ENCODE measurements around the gene GAN.

- TF ChIP-seq CTCF (IDR thresholded peaks at IDR 0.05) = no peak
- TF ChIP-seq POLR2A (IDR thresholded peaks at IDR 0.05) = no peak
These were observed 59.8 kb downstream of the GAN start for GRCh38 chr16:81374550-81374949.

Data from gastroesophageal sphincter (tissue), 3 donors.